ENCODE measurements around the gene SPTLC2. TPM values are rescaled to one million over a fixed set of nuclear protein-coding genes. Genes with fewer than 3 reads are reported as not detected.

The SPTLC2 gene
- total RNA-seq, 1 donor from 2014 or later, result 23.1 TPM

GRCh38 chr14:77607741-77608302, 8.6 kb downstream of the SPTLC2 start:
- H3K4me1 ChIP-seq, result peaks cover 16% of the 10 kb centered on the region
- H3K36me3 ChIP-seq, result no peaks in the 10 kb centered on the region
- no peaks in the 10 kb centered on the region for H3K9me3 ChIP-seq
- intact Hi-C loops (cut with DNase I), result no loop called here
- H3K27me3 ChIP-seq, result no peaks in the 10 kb centered on the region
- no peak for DNase-seq (ENCODE audit: extremely low spot score in 2 of 2)
- H3K4me3 ChIP-seq, result no peak overlapping the region
- no peak for TF ChIP-seq CTCF (IDR thresholded peaks at IDR 0.05)
- no peak for TF ChIP-seq POLR2A (IDR thresholded peaks at IDR 0.05)
- no peak for TF ChIP-seq POLR2AphosphoS5 (IDR thresholded peaks at IDR 0.05; ENCODE audit: insufficient read depth in 1 of 2, low read depth in 1 of 2)
- no peak overlapping the region for H3K27ac ChIP-seq

DNA sequence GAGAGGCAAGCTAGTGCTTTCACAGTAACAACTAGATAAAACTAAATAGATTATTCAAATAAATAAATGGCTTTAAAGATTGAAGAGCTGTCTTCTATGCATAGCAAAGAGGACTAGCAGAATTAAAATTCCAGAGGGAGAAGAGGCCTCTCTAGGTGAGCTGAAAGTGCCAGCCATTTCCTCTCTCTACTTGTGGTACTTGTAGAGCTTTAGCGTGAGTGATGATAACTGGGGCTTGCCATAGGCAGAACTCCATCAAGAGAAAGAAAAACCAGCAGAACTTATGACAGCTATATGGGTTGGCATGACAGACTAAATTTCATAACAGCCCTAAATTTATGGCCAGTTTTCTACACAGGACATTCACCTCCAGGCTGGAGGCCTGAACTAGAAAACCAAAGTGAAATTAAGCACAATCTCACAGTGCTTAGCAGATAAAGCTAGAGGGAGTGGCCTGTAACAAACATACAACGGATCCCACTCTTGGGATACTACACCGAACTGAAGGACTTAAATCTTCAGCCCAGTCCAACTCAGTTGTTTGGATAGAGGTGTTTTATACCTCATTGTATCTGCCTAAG, 11.0 kb downstream of the SPTLC2 start:
- TF ChIP-seq CTCF (IDR thresholded peaks at IDR 0.05) (no peak), POLR2AphosphoS5 (IDR thresholded peaks at IDR 0.05; ENCODE audit: insufficient read depth in 1 of 2, low read depth in 1 of 2) (no peak), POLR2A (IDR thresholded peaks at IDR 0.05) (no peak)
- DNase-seq (ENCODE audit: extremely low spot score in 2 of 2), result no peak
- Histone ChIP-seq H3K4me3 (no peak overlapping the region), H3K4me1 (peaks cover 23% of the 10 kb centered on the region), H3K27ac (no peak overlapping the region), H3K9me3 (no peaks in the 10 kb centered on the region), H3K36me3 (no peaks in the 10 kb centered on the region), H3K27me3 (no peaks in the 10 kb centered on the region)
- intact Hi-C loops (cut with DNase I), result no loop called here

GRCh38 chr14:77603654-77604255, 12.7 kb downstream of the SPTLC2 start:
- H3K4me1 ChIP-seq, result peaks cover 39% of the 10 kb centered on the region
- no peaks in the 10 kb centered on the region for H3K27me3 ChIP-seq
- no peak for DNase-seq (ENCODE audit: extremely low spot score in 2 of 2)
- intact Hi-C loops (cut with DNase I), result no loop called here
- H3K9me3 ChIP-seq, result no peaks in the 10 kb centered on the region
- H3K4me3 ChIP-seq, result no peak overlapping the region
- no peak for TF ChIP-seq CTCF (IDR thresholded peaks at IDR 0.05)
- TF ChIP-seq POLR2AphosphoS5 (IDR thresholded peaks at IDR 0.05; ENCODE audit: insufficient read depth in 1 of 2, low read depth in 1 of 2), result no peak
- no peak for TF ChIP-seq POLR2A (IDR thresholded peaks at IDR 0.05)
- no peaks in the 10 kb centered on the region for H3K36me3 ChIP-seq
- H3K27ac ChIP-seq, result no peak overlapping the region

- Histone ChIP-seq H3K27ac (no peak overlapping the region), H3K4me1 (peaks cover 43% of the 10 kb centered on the region), H3K36me3 (no peaks in the 10 kb centered on the region), H3K27me3 (no peaks in the 10 kb centered on the region), H3K9me3 (no peaks in the 10 kb centered on the region), H3K4me3 (no peak overlapping the region)
- intact Hi-C loops (cut with DNase I), result no loop called here
- no peak for DNase-seq (ENCODE audit: extremely low spot score in 2 of 2)
- TF ChIP-seq CTCF (IDR thresholded peaks at IDR 0.05) (no peak), POLR2A (IDR thresholded peaks at IDR 0.05) (no peak), POLR2AphosphoS5 (IDR thresholded peaks at IDR 0.05; ENCODE audit: insufficient read depth in 1 of 2, low read depth in 1 of 2) (no peak)
Observed at GRCh38 chr14:77603031-77603430, 13.4 kb downstream of the SPTLC2 start.
